ENCODE results near the gene HS6ST2. TPM values are rescaled to one million over a fixed set of nuclear protein-coding genes. Genes with fewer than 3 reads are reported as not detected.

HS6ST2 gene
- total and polyA plus RNA-seq, 10 of the 15 experiments (the other 5 are each of a cell fraction or from before 2014, with no cell fraction given): not detected

GRCh38 chrX:132819711-132820264 is 138.6 kb downstream of the HS6ST2 start:
- FAIRE-seq (no peak), DNase-seq (ENCODE audit: low read depth, low spot score) (no peak), ATAC-seq (no peak)
- TF ChIP-seq SIX5 (IDR thresholded peaks at IDR 0.05; ENCODE audit: low read depth, low read length, severe bottlenecking): no peak
- no peak for TF ChIP-seq ASH2L (IDR thresholded peaks at IDR 0.05; ENCODE audit: borderline replicate concordance, low read depth)
- no peak for TF ChIP-seq NBN (IDR thresholded peaks at IDR 0.05)
- TF ChIP-seq STAT3 (IDR thresholded peaks at IDR 0.05; ENCODE audit: low read depth, low read length): no peak
- TF ChIP-seq, protein P1, sequence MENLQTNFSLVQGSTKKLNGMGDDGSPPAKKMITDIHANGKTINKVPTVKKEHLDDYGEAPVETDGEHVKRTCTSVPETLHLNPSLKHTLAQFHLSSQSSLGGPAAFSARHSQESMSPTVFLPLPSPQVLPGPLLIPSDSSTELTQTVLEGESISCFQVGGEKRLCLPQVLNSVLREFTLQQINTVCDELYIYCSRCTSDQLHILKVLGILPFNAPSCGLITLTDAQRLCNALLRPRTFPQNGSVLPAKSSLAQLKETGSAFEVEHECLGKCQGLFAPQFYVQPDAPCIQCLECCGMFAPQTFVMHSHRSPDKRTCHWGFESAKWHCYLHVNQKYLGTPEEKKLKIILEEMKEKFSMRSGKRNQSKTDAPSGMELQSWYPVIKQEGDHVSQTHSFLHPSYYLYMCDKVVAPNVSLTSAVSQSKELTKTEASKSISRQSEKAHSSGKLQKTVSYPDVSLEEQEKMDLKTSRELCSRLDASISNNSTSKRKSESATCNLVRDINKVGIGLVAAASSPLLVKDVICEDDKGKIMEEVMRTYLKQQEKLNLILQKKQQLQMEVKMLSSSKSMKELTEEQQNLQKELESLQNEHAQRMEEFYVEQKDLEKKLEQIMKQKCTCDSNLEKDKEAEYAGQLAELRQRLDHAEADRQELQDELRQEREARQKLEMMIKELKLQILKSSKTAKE (IDR thresholded peaks at IDR 0.05; ENCODE audit: low read depth, poor library complexity, severe bottlenecking): no peak
- no peak for TF ChIP-seq ZBED1 (IDR thresholded peaks at IDR 0.05; ENCODE audit: borderline replicate concordance)
- ChIA-PET CTCF (interaction anchor here (0.9 kb wide), 1 partner anchor 9 kb away, joined by 4 read pairs; no protein-coding TSS in a partner anchor), POLR2A (no interaction called here), RAD21 (ENCODE audit: unreplicated experiment) (no interaction called here), SMC1A (ENCODE audit: uncharacterized antibody, unreplicated experiment) (no interaction called here)
- no peaks in the 10 kb centered on the region for H3K4me1 ChIP-seq (ENCODE audit: control insufficient read depth, insufficient read depth, low read length)
- H3K4me2 ChIP-seq (ENCODE audit: control insufficient read depth, insufficient read depth): no peak overlapping the region
- 16% methylated on average over 7 of the region's 7 CpGs for WGBS (ENCODE audit: insufficient coverage, insufficient replicate concordance, low lambda C conversion rate, missing lambda C conversion rate)
- in situ Hi-C loops (cut with MboI) (no loop called here), intact Hi-C loops (cut with micrococcal nuclease; ENCODE audit: unreplicated experiment) (no loop called here)
- H3K36me3 ChIP-seq (ENCODE audit: control insufficient read depth in 2 of 2, insufficient read depth in 2 of 2, low read length in 1 of 2): no peaks in the 10 kb centered on the region
- no peaks in the 10 kb centered on the region for H4K20me1 ChIP-seq (ENCODE audit: control insufficient read depth, insufficient read depth)
- no peak overlapping the region for H2AFZ ChIP-seq (ENCODE audit: control insufficient read depth, low read depth, low read length)
- no peak overlapping the region for H3K27ac ChIP-seq (ENCODE audit: control insufficient read depth, insufficient read depth)
- BruUV-seq (replicated peaks): no TSS peak
- H3K9ac ChIP-seq (ENCODE audit: control insufficient read depth, insufficient read depth, low read length): no peak overlapping the region
- H3K79me2 ChIP-seq (ENCODE audit: control insufficient read depth, insufficient read depth, low read length): no peaks in the 10 kb centered on the region
- no peaks in the 10 kb centered on the region for H3K27me3 ChIP-seq (replicated peaks in 1 of 2; ENCODE audit: control insufficient read depth in 2 of 2, insufficient read depth in 2 of 2, low read length in 1 of 2)
- no peaks in the 10 kb centered on the region for H3K9me3 ChIP-seq (replicated peaks; ENCODE audit: control insufficient read depth, insufficient read depth, low read length)
- H3K4me3 ChIP-seq: no peak overlapping the region

GRCh38 chrX:132818638-132819037 is 139.8 kb downstream of the HS6ST2 start:
- CTCF ChIA-PET: no interaction called here
- TF ChIP-seq FOXK2 (IDR thresholded peaks at IDR 0.05) (no peak), IRF3 (IDR thresholded peaks at IDR 0.05) (no peak), LARP7 (IDR thresholded peaks at IDR 0.05) (no peak), ZBED1 (IDR thresholded peaks at IDR 0.05; ENCODE audit: borderline replicate concordance) (no peak), SIN3A (IDR thresholded peaks at IDR 0.05; ENCODE audit: low read depth, low read length) (no peak), DPF2 (IDR thresholded peaks at IDR 0.05) (no peak), MXI1 (IDR thresholded peaks at IDR 0.05; ENCODE audit: low read depth, low read length) (no peak), ZNF622 (IDR thresholded peaks at IDR 0.05) (no peak), CREM (IDR thresholded peaks at IDR 0.05; ENCODE audit: low read depth) (no peak), ZNF24 (IDR thresholded peaks at IDR 0.05) (no peak), TAF1 (IDR thresholded peaks at IDR 0.05; ENCODE audit: borderline replicate concordance, low read depth, low read length) (no peak), JUNB (IDR thresholded peaks at IDR 0.05) (no peak), PAX5 (IDR thresholded peaks at IDR 0.05; ENCODE audit: borderline replicate concordance, low read depth, low read length) (no peak)
- TF ChIP-seq, protein P2, sequence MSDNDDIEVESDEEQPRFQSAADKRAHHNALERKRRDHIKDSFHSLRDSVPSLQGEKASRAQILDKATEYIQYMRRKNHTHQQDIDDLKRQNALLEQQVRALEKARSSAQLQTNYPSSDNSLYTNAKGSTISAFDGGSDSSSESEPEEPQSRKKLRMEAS (IDR thresholded peaks at IDR 0.05; ENCODE audit: low read depth, low read length): no peak

More at GRCh38 chrX:132818638-132819037, 139.8 kb downstream of the HS6ST2 start:
- intact Hi-C loops (cut with micrococcal nuclease; ENCODE audit: unreplicated experiment): no loop called here
- in situ Hi-C loops (cut with MboI): no loop called here
- Histone ChIP-seq H3K79me2 (ENCODE audit: control insufficient read depth, insufficient read depth, low read length) (no peaks in the 10 kb centered on the region), H3K9ac (ENCODE audit: control insufficient read depth, insufficient read depth, low read length) (no peak overlapping the region), H3K27ac (ENCODE audit: control insufficient read depth, insufficient read depth) (no peak overlapping the region), H3K9me3 (replicated peaks; ENCODE audit: control insufficient read depth, insufficient read depth, low read length) (no peaks in the 10 kb centered on the region), H4K20me1 (ENCODE audit: control insufficient read depth, insufficient read depth) (no peaks in the 10 kb centered on the region), H2AFZ (ENCODE audit: control insufficient read depth, low read depth, low read length) (no peak overlapping the region), H3K27me3 (replicated peaks in 1 of 2; ENCODE audit: control insufficient read depth in 2 of 2, insufficient read depth in 2 of 2, low read length in 1 of 2) (no peaks in the 10 kb centered on the region), H3K4me3 (no peak overlapping the region), H3K4me1 (ENCODE audit: control insufficient read depth, insufficient read depth, low read length) (no peaks in the 10 kb centered on the region), H3K4me2 (ENCODE audit: control insufficient read depth, insufficient read depth) (no peak overlapping the region), H3K36me3 (ENCODE audit: control insufficient read depth in 2 of 2, insufficient read depth in 2 of 2, low read length in 1 of 2) (no peaks in the 10 kb centered on the region)
- RAD21 ChIA-PET (ENCODE audit: unreplicated experiment): no interaction called here
- BruUV-seq (replicated peaks): no TSS peak
- FAIRE-seq (no peak), ATAC-seq (no peak), DNase-seq (ENCODE audit: low read depth, low spot score) (no peak)
- SMC1A ChIA-PET (ENCODE audit: uncharacterized antibody, unreplicated experiment): interaction anchor here (0.6 kb wide), 1 partner anchor 964 kb away, joined by 3 read pairs; no protein-coding TSS in a partner anchor
- POLR2A ChIA-PET: no interaction called here

Measured in GM12878 (cell line).